HEK293 (cell line): ENCODE results near the gene NDST1.

Experiments used
- AEBP2 ChIP-seq: fragments of 450-650 bp; formaldehyde crosslinking; IDR thresholded peaks from 2 replicates; pipeline ENCODE4 v1.5.1; 2016; ENCODE audit warnings: missing biosample characterization, missing genetic modification characterization, borderline replicate concordance
- BCL11B ChIP-seq: fragments of 450-650 bp; formaldehyde crosslinking; IDR thresholded peaks from 2 replicates; pipeline ENCODE4 v1.5.1; 2016; ENCODE audit warnings: low read depth, missing biosample characterization, missing genetic modification characterization
- GLI4 ChIP-seq: fragments of 450-650 bp; formaldehyde crosslinking; IDR thresholded peaks from 2 replicates; pipeline ENCODE4 v1.5.1; 2016; ENCODE audit warnings: missing biosample characterization, missing genetic modification characterization
- GLIS1 ChIP-seq: fragments of 450-650 bp; formaldehyde crosslinking; IDR thresholded peaks from 2 replicates; pipeline ENCODE4 v1.5.1; 2016; ENCODE audit warnings: missing biosample characterization, missing genetic modification characterization
- GLIS2 ChIP-seq: fragments of 450-650 bp; formaldehyde crosslinking; IDR thresholded peaks from 2 replicates; pipeline ENCODE4 v1.5.1; 2016; ENCODE audit warnings: missing biosample characterization, missing genetic modification characterization
- IKZF3 ChIP-seq: fragments of 450-650 bp; IDR thresholded peaks from 2 replicates; pipeline ENCODE4 v1.5.0; 2018; ENCODE audit warnings: missing biosample characterization, mild to moderate bottlenecking, missing genetic modification characterization, moderate library complexity
- KLF1 ChIP-seq: fragments of 450-650 bp; formaldehyde crosslinking; IDR thresholded peaks from 2 replicates; pipeline ENCODE4 v1.5.1; 2016; ENCODE audit warnings: missing biosample characterization, missing genetic modification characterization
- KLF17 ChIP-seq: fragments of 450-650 bp; formaldehyde crosslinking; IDR thresholded peaks from 2 replicates; pipeline ENCODE4 v1.5.1; 2016; ENCODE audit warnings: missing biosample characterization, missing genetic modification characterization
- MZF1 ChIP-seq: fragments of 450-650 bp; formaldehyde crosslinking; IDR thresholded peaks from 2 replicates; pipeline ENCODE4 v1.5.1; 2017; ENCODE audit warnings: missing biosample characterization, missing genetic modification characterization, borderline replicate concordance
- PRDM1 ChIP-seq: fragments of 450-650 bp; formaldehyde crosslinking; IDR thresholded peaks from 2 replicates; pipeline ENCODE4; 2016; ENCODE audit warnings: missing biosample characterization, missing genetic modification characterization
- PRDM6 ChIP-seq: fragments of 450-650 bp; formaldehyde crosslinking; IDR thresholded peaks from 2 replicates; pipeline ENCODE4 v1.5.1; 2017; ENCODE audit warnings: missing biosample characterization, missing genetic modification characterization
- SCRT2 ChIP-seq: fragments of 450-650 bp; formaldehyde crosslinking; IDR thresholded peaks from 2 replicates; pipeline ENCODE4 v1.5.1; 2016; ENCODE audit warnings: missing biosample characterization, missing genetic modification characterization
- SP2 ChIP-seq: fragments of 450-650 bp; formaldehyde crosslinking; IDR thresholded peaks from 2 replicates; pipeline ENCODE4 v1.5.1; 2016; ENCODE audit warnings: missing biosample characterization, missing genetic modification characterization
- SP7 ChIP-seq: fragments of 450-650 bp; formaldehyde crosslinking; IDR thresholded peaks from 2 replicates; pipeline ENCODE4 v1.5.1; 2016; ENCODE audit warnings: missing biosample characterization, missing genetic modification characterization
- ZFP69B ChIP-seq: fragments of 450-650 bp; formaldehyde crosslinking; IDR thresholded peaks from 2 replicates; pipeline ENCODE4 v1.5.1; 2016; ENCODE audit warnings: missing biosample characterization, missing genetic modification characterization
- ZNF140 ChIP-seq: fragments of 450-650 bp; formaldehyde crosslinking; IDR thresholded peaks from 2 replicates; pipeline ENCODE4 v1.5.1; 2016; ENCODE audit warnings: missing biosample characterization, missing genetic modification characterization
- ZNF155 ChIP-seq: fragments of 450-650 bp; formaldehyde crosslinking; IDR thresholded peaks from 2 replicates; pipeline ENCODE4 v1.5.1; 2016; ENCODE audit warnings: missing biosample characterization, missing genetic modification characterization
- ZNF211 ChIP-seq: fragments of 450-650 bp; formaldehyde crosslinking; IDR thresholded peaks from 2 replicates; pipeline ENCODE4 v1.5.1; 2016; ENCODE audit warnings: low read depth, missing biosample characterization, missing genetic modification characterization
- ZNF366 ChIP-seq: fragments of 450-650 bp; formaldehyde crosslinking; conservative IDR thresholded peaks from 2 replicates; pipeline ENCODE4 v1.5.1; 2016; ENCODE audit warnings: missing biosample characterization, missing genetic modification characterization
- ZNF37A ChIP-seq: fragments of 450-650 bp; IDR thresholded peaks from 2 replicates; pipeline ENCODE4 v1.5.1; 2018; ENCODE audit warnings: missing biosample characterization, missing genetic modification characterization
- ZNF513 ChIP-seq: fragments of 450-650 bp; IDR thresholded peaks from 2 replicates; pipeline ENCODE4 v1.5.1; 2018; ENCODE audit warnings: missing biosample characterization, missing genetic modification characterization
- ZNF530 ChIP-seq: fragments of 450-650 bp; formaldehyde crosslinking; IDR thresholded peaks from 2 replicates; pipeline ENCODE4 v1.5.1; 2016; ENCODE audit warnings: low read depth, missing biosample characterization, missing genetic modification characterization
- ZNF548 ChIP-seq: fragments of 450-650 bp; formaldehyde crosslinking; IDR thresholded peaks from 2 replicates; pipeline ENCODE4 v1.5.1; 2016; ENCODE audit warnings: missing biosample characterization, missing genetic modification characterization
- ZNF549 ChIP-seq: fragments of 450-650 bp; IDR thresholded peaks from 2 replicates; pipeline ENCODE4 v1.5.1; 2018; ENCODE audit warnings: missing biosample characterization, missing genetic modification characterization, mild to moderate bottlenecking, inconsistent platforms, moderate library complexity
- ZNF571 ChIP-seq: fragments of 450-650 bp; formaldehyde crosslinking; IDR thresholded peaks from 2 replicates; pipeline ENCODE4 v1.5.0; 2017; ENCODE audit warnings: missing biosample characterization, missing genetic modification characterization
- ZNF585B ChIP-seq: fragments of 450-650 bp; formaldehyde crosslinking; IDR thresholded peaks from 2 replicates; pipeline ENCODE4 v1.5.1; 2016; ENCODE audit warnings: missing biosample characterization, missing genetic modification characterization
- ZNF654 ChIP-seq: fragments of 450-650 bp; formaldehyde crosslinking; IDR thresholded peaks from 2 replicates; pipeline ENCODE4 v1.5.1; 2016; ENCODE audit warnings: low read depth, missing biosample characterization, missing genetic modification characterization
- ZNF660 ChIP-seq: fragments of 450-650 bp; IDR thresholded peaks from 2 replicates; pipeline ENCODE4 v1.5.1; 2018; ENCODE audit warnings: missing biosample characterization, mild to moderate bottlenecking, missing genetic modification characterization
- ZNF692 ChIP-seq: fragments of 450-650 bp; formaldehyde crosslinking; IDR thresholded peaks from 2 replicates; pipeline ENCODE4 v1.5.1; 2016; ENCODE audit warnings: missing biosample characterization, missing genetic modification characterization
- ZSCAN4 ChIP-seq: fragments of 450-650 bp; formaldehyde crosslinking; IDR thresholded peaks from 2 replicates; pipeline ENCODE4 v1.5.1; 2017; ENCODE audit warnings: missing biosample characterization, missing genetic modification characterization
- ZSCAN5A ChIP-seq: fragments of 450-650 bp; formaldehyde crosslinking; IDR thresholded peaks from 2 replicates; pipeline ENCODE4 v1.5.1; 2016; ENCODE audit warnings: missing biosample characterization, missing genetic modification characterization

NDST1 gene

GRCh38 chr5:150458802-150459557, 49.0 kb upstream of the NDST1 start (continued):
- TF ChIP-seq ZNF140 (tag by site-specific recombination), result no peak
- TF ChIP-seq ZNF654 (tag by site-specific recombination), result peak; percentile 59
- no peak for TF ChIP-seq ZNF513 (tag by site-specific recombination)
- TF ChIP-seq GLIS2 (tag by site-specific recombination), result no peak; the same call in 1 of the 2 replicates
- no peak for TF ChIP-seq IKZF3 (tag by site-specific recombination)
- peak; percentile 61; the same call in 1 of the 2 replicates for TF ChIP-seq BCL11B
- no peak for TF ChIP-seq ZNF549
- no peak for TF ChIP-seq MZF1 (tag by site-specific recombination)
- TF ChIP-seq ZNF571 (tag by site-specific recombination), result no peak
- no peak; the same call in 1 of the 2 replicates for TF ChIP-seq GLIS1 (tag by site-specific recombination)
- no peak for TF ChIP-seq PRDM6 (tag by site-specific recombination)
- no peak for TF ChIP-seq SP7
- TF ChIP-seq KLF17 (tag by site-specific recombination), result peak; percentile 19; the same call in 1 of the 2 replicates
- no peak for TF ChIP-seq PRDM1 (tag by site-specific recombination)
- TF ChIP-seq ZNF585B (tag by site-specific recombination), result no peak
- no peak for TF ChIP-seq ZNF366 (tag by site-specific recombination)
- TF ChIP-seq SCRT2 (tag by site-specific recombination), result no peak
- TF ChIP-seq ZSCAN4 (tag by site-specific recombination), result no peak
- no peak for TF ChIP-seq ZNF530 (tag by site-specific recombination)
- no peak for TF ChIP-seq ZNF660
- TF ChIP-seq ZFP69B, result no peak
- peak; percentile 19; the same call in 1 of the 2 replicates for TF ChIP-seq SP2 (tag by site-specific recombination)
- no peak for TF ChIP-seq ZNF211 (tag by site-specific recombination)
- TF ChIP-seq AEBP2 (tag by site-specific recombination), result no peak
- no peak for TF ChIP-seq ZSCAN5A
- no peak for TF ChIP-seq ZNF37A (tag by site-specific recombination)
- TF ChIP-seq GLI4 (tag by site-specific recombination), result no peak
- TF ChIP-seq ZNF548 (tag by site-specific recombination), result no peak
- peak; percentile 89 for TF ChIP-seq KLF1
- 0 out of 2 replicates have a peak, but pooled peaks have one; percentile 31 for TF ChIP-seq ZNF692 (tag by site-specific recombination)
- TF ChIP-seq ZNF155, result no peak
